Measurements from ENCODE around the gene CALML3. TPM values are rescaled to one million over a fixed set of nuclear protein-coding genes. Genes with fewer than 3 reads are reported as not detected.

The CALML3 gene
- total and polyA plus RNA-seq, 2 donors (not counting 1 experiment from before 2014, with no cell fraction given) = not detected

DNA sequence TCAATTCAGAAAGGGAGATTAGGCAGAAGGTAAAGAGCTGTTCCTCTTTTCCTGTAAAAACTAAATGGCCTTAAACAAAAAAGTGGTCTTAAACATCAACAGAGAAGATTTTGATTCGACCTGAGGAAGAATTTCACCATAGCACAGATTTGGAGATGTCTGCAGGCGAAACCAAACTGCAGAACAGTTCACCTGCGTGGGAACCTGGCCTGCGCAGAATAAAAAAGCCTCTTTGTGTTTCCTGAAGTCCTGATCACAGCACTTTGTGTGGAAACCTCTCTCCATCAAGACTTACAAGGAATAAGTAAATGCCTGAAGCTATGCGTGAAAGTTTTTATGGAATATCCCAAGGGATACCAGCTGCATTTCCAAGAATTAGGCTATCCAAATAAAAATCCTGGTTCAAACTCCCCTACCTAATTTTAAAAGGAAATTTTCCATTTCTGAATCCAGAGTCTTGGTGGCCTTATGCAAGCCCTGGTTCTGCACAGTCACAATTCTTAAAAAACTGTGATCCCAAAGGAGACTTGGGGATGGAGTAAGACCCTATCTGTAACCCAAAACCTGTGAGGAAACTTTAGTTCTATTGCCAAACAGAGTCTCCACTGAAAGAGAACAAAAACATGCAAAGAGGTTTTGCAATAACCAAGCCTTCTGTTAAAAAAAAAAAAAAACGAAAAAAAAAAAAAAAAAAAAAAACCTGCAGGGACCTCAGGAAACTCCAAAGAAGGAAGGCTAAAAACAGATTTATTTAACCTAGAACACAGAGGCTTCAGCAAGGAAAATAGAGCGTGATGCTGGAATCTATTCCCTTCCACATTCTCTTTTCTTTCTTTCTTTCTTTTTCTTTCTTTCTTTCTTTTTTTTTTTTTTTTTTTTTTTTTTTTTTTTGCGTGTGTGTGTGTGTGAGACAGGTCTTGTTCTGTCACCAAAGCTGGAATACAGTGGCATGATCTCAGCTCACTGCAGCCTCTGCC lies 10.4 kb downstream of the CALML3 start:
- Histone ChIP-seq H3K9ac (ENCODE audit: low read length) (no peak overlapping the region), H3K27me3 (replicated peaks in 1 of 4; ENCODE audit: control extremely low read depth in 1 of 4, control insufficient read depth in 3 of 4, insufficient read depth in 4 of 4, low read length in 3 of 4) (no peaks in the 10 kb centered on the region), H4K20me1 (ENCODE audit: control insufficient read depth, insufficient read depth, low read length, poor library complexity, severe bottlenecking) (no peaks in the 10 kb centered on the region), H3K4me1 (ENCODE audit: control insufficient read depth in 2 of 2, insufficient read depth in 2 of 2, low read length in 2 of 2) (no peaks in the 10 kb centered on the region), H3K9me3 (ENCODE audit: control extremely low read depth in 1 of 3, control insufficient read depth in 2 of 3, insufficient read depth in 1 of 3, low read length in 2 of 3) (peaks cover 0 to 3% (median 0%) of the 10 kb centered on the region in 3 donors), H2AFZ (ENCODE audit: insufficient read depth, low read depth, low read length, poor library complexity, severe bottlenecking) (no peak overlapping the region), H3K79me2 (ENCODE audit: control insufficient read depth, insufficient read depth, low read length) (no peaks in the 10 kb centered on the region), H3K4me3 (ENCODE audit: control extremely low read depth in 1 of 5, extremely low read depth in 1 of 5, insufficient read depth in 1 of 5, low read depth in 2 of 5, low read length in 4 of 5) (no peak overlapping the region), H3K27ac (ENCODE audit: low read length in 2 of 2) (no peak overlapping the region), H3K4me2 (replicated peaks; ENCODE audit: low read depth, low read length, poor library complexity, severe bottlenecking) (no peak overlapping the region), H3K36me3 (replicated peaks in 1 of 2; ENCODE audit: control extremely low read depth in 1 of 2, control insufficient read depth in 1 of 2, extremely low read depth in 1 of 2, insufficient read depth in 2 of 2, low read length in 1 of 2) (no peaks in the 10 kb centered on the region)
- no peaks in the 10 kb centered on the region for H3K27me3 Mint-ChIP-seq
- POLR2A ChIA-PET = no interaction called here
- DNase-seq = no peak
- H3K4me1 Mint-ChIP-seq = peaks cover 3% of the 10 kb centered on the region
- H3K4me3 Mint-ChIP-seq = no peak overlapping the region
- no peak overlapping the region for H3K27ac Mint-ChIP-seq
- CTCF ChIA-PET = interaction anchor here (0.7 to 1.1 kb wide), 2 partner anchors 88 to 1255 kb away, joined by 3 read pairs; no protein-coding TSS in a partner anchor
- H3K9me3 Mint-ChIP-seq (ENCODE audit: insufficient read depth) = no peaks in the 10 kb centered on the region
- WGBS (ENCODE audit: insufficient coverage) = 75% methylated on average over 4 of the region's 8 CpGs
- intact Hi-C loops (cut with micrococcal nuclease) = no loop called here
- no peak for ATAC-seq (ENCODE audit: low read depth)
- TF ChIP-seq, protein P1, sequence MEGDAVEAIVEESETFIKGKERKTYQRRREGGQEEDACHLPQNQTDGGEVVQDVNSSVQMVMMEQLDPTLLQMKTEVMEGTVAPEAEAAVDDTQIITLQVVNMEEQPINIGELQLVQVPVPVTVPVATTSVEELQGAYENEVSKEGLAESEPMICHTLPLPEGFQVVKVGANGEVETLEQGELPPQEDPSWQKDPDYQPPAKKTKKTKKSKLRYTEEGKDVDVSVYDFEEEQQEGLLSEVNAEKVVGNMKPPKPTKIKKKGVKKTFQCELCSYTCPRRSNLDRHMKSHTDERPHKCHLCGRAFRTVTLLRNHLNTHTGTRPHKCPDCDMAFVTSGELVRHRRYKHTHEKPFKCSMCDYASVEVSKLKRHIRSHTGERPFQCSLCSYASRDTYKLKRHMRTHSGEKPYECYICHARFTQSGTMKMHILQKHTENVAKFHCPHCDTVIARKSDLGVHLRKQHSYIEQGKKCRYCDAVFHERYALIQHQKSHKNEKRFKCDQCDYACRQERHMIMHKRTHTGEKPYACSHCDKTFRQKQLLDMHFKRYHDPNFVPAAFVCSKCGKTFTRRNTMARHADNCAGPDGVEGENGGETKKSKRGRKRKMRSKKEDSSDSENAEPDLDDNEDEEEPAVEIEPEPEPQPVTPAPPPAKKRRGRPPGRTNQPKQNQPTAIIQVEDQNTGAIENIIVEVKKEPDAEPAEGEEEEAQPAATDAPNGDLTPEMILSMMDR (IDR thresholded peaks at IDR 0.05) = no peak
- TF ChIP-seq EZH2 (IDR thresholded peaks at IDR 0.05; ENCODE audit: borderline replicate concordance, insufficient read depth, low read depth, low read length, poor library complexity, severe bottlenecking) = no peak

DNA sequence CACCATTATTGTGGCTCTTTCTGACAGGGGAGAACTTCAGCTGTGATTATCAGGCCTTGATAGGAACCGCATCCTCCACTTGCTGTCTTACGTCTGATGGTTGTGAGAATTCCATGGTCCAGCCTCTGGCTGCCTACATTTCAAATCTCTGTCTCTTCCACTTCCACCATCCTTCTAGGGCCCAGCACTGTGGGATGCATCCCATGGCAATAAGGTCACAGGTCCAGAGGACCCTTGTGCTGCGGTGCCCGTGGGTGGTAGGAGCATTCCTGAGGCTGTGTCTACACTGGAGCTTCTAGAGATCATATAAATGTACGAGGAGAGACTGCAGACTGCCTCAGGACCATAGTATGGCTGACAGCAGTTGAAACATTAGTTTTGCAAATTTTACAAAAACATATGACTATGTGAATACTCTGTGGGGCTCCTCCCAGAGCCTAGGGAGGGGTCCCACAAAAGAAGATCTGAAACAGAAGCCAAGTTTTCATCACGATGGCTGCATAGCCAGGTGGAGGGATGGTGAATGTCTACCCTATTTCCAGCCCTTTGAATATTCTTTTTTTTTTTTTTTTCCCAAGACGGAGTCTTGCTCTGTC lies 11.8 kb downstream of the CALML3 start:
- POLR2A ChIA-PET = no interaction called here
- no peaks in the 10 kb centered on the region for H3K36me3 ChIP-seq (replicated peaks in 1 of 2; ENCODE audit: control extremely low read depth in 1 of 2, control insufficient read depth in 1 of 2, extremely low read depth in 1 of 2, insufficient read depth in 2 of 2, low read length in 1 of 2)
- no peaks in the 10 kb centered on the region for H3K79me2 ChIP-seq (ENCODE audit: control insufficient read depth, insufficient read depth, low read length)
- no peak overlapping the region for H3K27ac ChIP-seq (ENCODE audit: low read length in 2 of 2)
- no peak overlapping the region for H3K9ac ChIP-seq (ENCODE audit: low read length)
- no peaks in the 10 kb centered on the region for H3K27me3 Mint-ChIP-seq
- 93% methylated on average over 6 of the region's 7 CpGs for WGBS (ENCODE audit: insufficient coverage)
- peaks cover 3% of the 10 kb centered on the region for H3K4me1 Mint-ChIP-seq
- H2AFZ ChIP-seq (ENCODE audit: insufficient read depth, low read depth, low read length, poor library complexity, severe bottlenecking) = no peak overlapping the region
- H3K4me1 ChIP-seq (ENCODE audit: control insufficient read depth in 2 of 2, insufficient read depth in 2 of 2, low read length in 2 of 2) = no peaks in the 10 kb centered on the region
- no peak for DNase-seq
- intact Hi-C loops (cut with micrococcal nuclease) = no loop called here
- CTCF ChIA-PET = no interaction called here
- H3K4me3 ChIP-seq (ENCODE audit: control extremely low read depth in 1 of 5, extremely low read depth in 1 of 5, insufficient read depth in 1 of 5, low read depth in 2 of 5, low read length in 4 of 5) = no peak overlapping the region
- TF ChIP-seq EZH2 (IDR thresholded peaks at IDR 0.05; ENCODE audit: borderline replicate concordance, insufficient read depth, low read depth, low read length, poor library complexity, severe bottlenecking) = no peak
- TF ChIP-seq, protein P1 (IDR thresholded peaks at IDR 0.05) = no peak
- no peak overlapping the region for H3K4me3 Mint-ChIP-seq
- no peak overlapping the region for H3K27ac Mint-ChIP-seq
- H3K9me3 ChIP-seq (ENCODE audit: control extremely low read depth in 1 of 3, control insufficient read depth in 2 of 3, insufficient read depth in 1 of 3, low read length in 2 of 3) = peaks cover 0 to 5% (median 0%) of the 10 kb centered on the region in 3 donors
- no peak for ATAC-seq (ENCODE audit: low read depth)
- no peak overlapping the region for H3K4me2 ChIP-seq (replicated peaks; ENCODE audit: low read depth, low read length, poor library complexity, severe bottlenecking)
- no peaks in the 10 kb centered on the region for H3K9me3 Mint-ChIP-seq (ENCODE audit: insufficient read depth)
- no peaks in the 10 kb centered on the region for H3K27me3 ChIP-seq (replicated peaks in 1 of 4; ENCODE audit: control extremely low read depth in 1 of 4, control insufficient read depth in 3 of 4, insufficient read depth in 4 of 4, low read length in 3 of 4)
- H4K20me1 ChIP-seq (ENCODE audit: control insufficient read depth, insufficient read depth, low read length, poor library complexity, severe bottlenecking) = no peaks in the 10 kb centered on the region

All from B cell (primary cell).